GM13976 (cell line): ENCODE results near the gene GSK3B.

ENCODE experiments used
- DNase-seq: peaks from one replicate; pipeline ENCODE4 v3.0.0; 2012; ENCODE audit warnings: low spot score
- CTCF ChIP-seq: IDR thresholded peaks from 2 replicates; pipeline ENCODE4 v1.5.1; 2012; ENCODE audit warnings: borderline replicate concordance, mild to moderate bottlenecking; ENCODE audit not compliant: insufficient read depth; ENCODE audit errors: extremely low read depth, missing control alignments, control extremely low read depth
- in situ Hi-C: fragments of 300-500 bp; cut with MboI; formaldehyde crosslinking; loops from one replicate; pipeline ENCODE4 v1.12.0; 2022; ENCODE audit warnings: low sequenced_read_pairs, mixed read lengths, inconsistent platforms; ENCODE audit not compliant: unreplicated experiment

GSK3B gene

DNA sequence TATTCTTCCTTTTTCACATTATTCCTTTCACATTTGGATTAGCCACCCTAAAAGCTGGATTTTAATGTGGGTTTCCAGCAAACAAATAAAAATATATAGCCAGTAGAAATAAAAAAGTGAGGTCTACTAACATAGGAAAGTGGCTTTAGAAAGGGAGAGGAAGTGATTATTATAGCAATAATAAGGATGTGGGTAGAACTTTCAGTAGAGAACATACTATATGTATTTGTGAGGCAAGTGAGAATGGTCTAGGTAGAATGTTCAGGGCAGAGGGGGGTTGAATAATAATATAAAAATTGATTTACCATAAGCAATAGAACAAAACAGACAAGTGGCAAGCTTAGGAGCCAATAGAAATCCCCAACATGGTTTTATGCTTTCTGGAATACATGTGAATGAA lies 223.7 kb downstream of the GSK3B start:
- TF ChIP-seq CTCF: no peak
- no peak for DNase-seq
- in situ Hi-C loops: no loop called here

DNA sequence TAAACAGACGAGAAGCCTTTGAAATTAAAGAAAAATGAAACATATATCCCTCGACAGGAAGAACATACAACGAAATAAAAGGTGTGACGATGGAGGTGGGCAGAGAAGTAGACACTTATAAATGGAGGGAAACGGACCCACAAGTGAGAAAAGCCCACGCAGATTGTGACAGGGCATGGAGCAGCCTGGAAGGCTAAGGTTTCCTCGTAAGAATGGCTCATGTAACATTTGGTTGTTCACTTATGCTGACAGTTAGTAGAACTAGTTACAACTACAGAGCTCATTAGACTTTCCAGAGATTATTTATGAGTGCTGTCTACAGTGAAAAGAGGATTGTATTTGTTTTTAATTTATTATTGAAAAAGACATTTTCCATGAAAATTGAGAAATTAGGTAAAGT lies 229.8 kb downstream of the GSK3B start:
- no peak for TF ChIP-seq CTCF
- in situ Hi-C loops: no loop called here
- DNase-seq: no peak

DNA sequence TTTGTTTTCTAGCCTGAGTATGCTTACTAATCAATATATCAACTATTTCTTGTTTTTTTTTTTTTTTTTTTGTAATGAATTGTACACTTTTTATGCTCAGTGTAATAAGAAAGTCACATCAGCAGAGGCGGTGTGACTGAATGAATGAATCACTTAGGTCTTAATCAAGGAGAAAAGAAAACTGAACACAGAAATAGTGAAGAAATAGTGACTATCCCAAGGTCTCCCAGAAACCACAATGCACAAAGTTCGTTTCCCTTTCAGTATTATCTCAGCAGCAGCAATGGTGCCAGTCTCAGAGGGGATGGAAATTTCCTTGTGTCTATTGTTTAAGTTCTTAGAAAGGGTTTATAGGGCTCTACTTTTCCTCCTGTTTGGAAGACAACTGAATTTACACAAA lies 231.6 kb downstream of the GSK3B start:
- TF ChIP-seq CTCF: no peak
- in situ Hi-C loops: no loop called here

DNA sequence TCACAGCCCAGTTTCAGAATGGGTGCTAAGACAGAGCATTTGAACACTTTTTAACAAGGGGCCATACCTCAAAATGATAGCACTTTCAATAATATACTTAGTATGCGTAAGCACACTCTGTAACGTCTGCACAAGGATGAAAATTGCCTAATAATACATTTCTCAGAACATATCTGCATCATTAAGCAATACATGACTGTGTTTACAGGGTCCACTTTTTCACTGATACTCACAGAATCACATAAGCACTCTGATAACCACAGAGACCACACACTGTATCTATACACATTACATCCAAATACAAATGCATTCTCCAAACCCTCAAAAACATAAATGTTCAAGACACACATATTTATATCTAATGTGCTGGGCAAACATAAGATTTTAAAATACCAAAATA lies 232.6 kb downstream of the GSK3B start:
- in situ Hi-C loops: no loop called here
- DNase-seq: no peak
- no peak for TF ChIP-seq CTCF

More for the DNA sequence above, 231.6 kb downstream of the GSK3B start:
- no peak for DNase-seq

DNA sequence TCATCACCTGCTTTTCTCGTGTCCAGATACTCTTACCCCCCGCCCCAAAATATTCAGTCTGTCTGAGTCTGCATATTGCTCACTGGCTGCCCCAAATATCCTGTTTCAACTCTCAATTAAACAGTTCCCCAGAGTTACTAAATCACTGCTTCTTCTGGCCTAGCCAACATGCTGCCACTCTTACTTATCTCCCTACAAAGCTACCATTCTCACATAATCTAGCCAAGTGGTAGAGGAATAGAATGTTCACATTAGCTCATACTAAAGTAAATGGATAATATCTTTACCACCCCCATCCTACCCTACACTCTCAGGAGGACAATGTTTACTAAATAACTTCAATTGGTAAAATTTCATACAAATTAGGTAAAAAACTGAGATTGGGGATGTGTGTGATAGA lies 234.5 kb downstream of the GSK3B start:
- no peak for DNase-seq
- in situ Hi-C loops: no loop called here
- TF ChIP-seq CTCF: no peak

DNA sequence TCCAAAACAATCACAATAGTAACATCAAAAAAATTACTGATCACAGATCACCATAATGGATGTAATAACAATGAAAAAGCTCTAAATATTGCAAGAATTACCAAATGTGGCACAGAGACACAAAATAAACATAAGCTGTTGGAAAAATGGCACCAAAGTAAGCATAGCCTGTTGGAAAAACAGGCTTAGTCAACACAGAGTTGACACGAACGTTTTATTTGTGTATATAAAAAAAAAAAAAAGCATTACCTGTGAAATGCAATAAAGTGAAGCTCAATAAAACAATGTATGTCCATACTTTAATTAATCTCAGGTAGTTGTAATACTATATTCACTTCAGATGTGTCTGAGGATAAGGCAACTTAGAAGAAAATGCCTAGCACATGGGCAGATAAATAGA lies 235.3 kb downstream of the GSK3B start:
- DNase-seq: no peak
- no peak for TF ChIP-seq CTCF
- in situ Hi-C loops: no loop called here

GRCh38 chr3:119856695-119857094 lies 237.6 kb downstream of the GSK3B start:
- in situ Hi-C loops: no loop called here
- no peak for DNase-seq
- TF ChIP-seq CTCF: no peak
